Loucy (cell line): Measurements from ENCODE around the gene S1PR1.

ENCODE experiments used
- H2AFZ ChIP-seq: fragments of 200-600 bp; sonication (generic); 2 replicates; pipeline ENCODE4 v1.6.0; 2016; ENCODE audit warnings: antibody characterized with exemption, mild to moderate bottlenecking, low read length, moderate library complexity
- H3F3A ChIP-seq: fragments of 200-600 bp; 2 replicates; pipeline ENCODE4 v1.6.0; 2016; ENCODE audit warnings: antibody characterized with exemption, low read depth, mild to moderate bottlenecking
- H3K27me3 ChIP-seq: fragments of 200-600 bp; sonication (generic); 2 replicates; pipeline ENCODE4 v1.6.1; 2014; ENCODE audit warnings: low read length, mild to moderate bottlenecking; ENCODE audit not compliant: insufficient read depth, poor library complexity, severe bottlenecking
- H3K36me3 ChIP-seq: fragments of 200-600 bp; sonication (generic); 2 replicates; pipeline ENCODE4 v1.6.1; 2016; ENCODE audit warnings: low read length; ENCODE audit not compliant: insufficient read depth
- H3K4me1 ChIP-seq: fragments of 200-600 bp; sonication (generic); 2 replicates; pipeline ENCODE4 v1.5.1; 2014; ENCODE audit warnings: low read length, mild to moderate bottlenecking; ENCODE audit not compliant: insufficient read depth, poor library complexity, severe bottlenecking
- H3K4me2 ChIP-seq: fragments of 200-600 bp; sonication (generic); 2 replicates; pipeline ENCODE4 v1.6.0; 2014; ENCODE audit warnings: antibody characterized with exemption, low read length, low read depth, mild to moderate bottlenecking; ENCODE audit not compliant: poor library complexity, severe bottlenecking
- H3K4me3 ChIP-seq: fragments of 200-600 bp; sonication (generic); 2 replicates; pipeline ENCODE4 v1.5.1; 2014; ENCODE audit warnings: low read length, mild to moderate bottlenecking, mixed read lengths; ENCODE audit not compliant: poor library complexity, severe bottlenecking
- H3K79me2 ChIP-seq: fragments of 200-600 bp; sonication (generic); 2 replicates; pipeline ENCODE4 v1.6.1; 2014; ENCODE audit warnings: low read length; ENCODE audit not compliant: insufficient read depth
- H3K9ac ChIP-seq: fragments of 200-600 bp; sonication (generic); 2 replicates; pipeline ENCODE4 v1.6.0; 2014; ENCODE audit warnings: mild to moderate bottlenecking, low read depth, low read length, moderate library complexity; ENCODE audit not compliant: poor library complexity, severe bottlenecking
- H3K9me2 ChIP-seq: fragments of 200-600 bp; sonication (generic); replicated peaks from 2 replicates; pipeline ENCODE4 v1.6.1; 2016; ENCODE audit warnings: low read depth, low read length, mixed read lengths
- H3K9me3 ChIP-seq: fragments of 200-600 bp; sonication (generic); 2 replicates; pipeline ENCODE4 v1.6.1; 2014; ENCODE audit warnings: mild to moderate bottlenecking, antibody characterized with exemption, low read length, low read depth; ENCODE audit not compliant: insufficient read depth
- H4K20me1 ChIP-seq: fragments of 200-600 bp; sonication (generic); 2 replicates; pipeline ENCODE4 v1.6.0; 2014; ENCODE audit warnings: antibody characterized with exemption, low read length, mild to moderate bottlenecking; ENCODE audit not compliant: insufficient read depth, poor library complexity, severe bottlenecking
- EZH2phosphoT487 ChIP-seq: fragments of 200-600 bp; IDR thresholded peaks from 2 replicates; pipeline ENCODE4 v1.6.1; 2018; ENCODE audit warnings: antibody characterized with exemption, mild to moderate bottlenecking, moderate library complexity, borderline replicate concordance
- TF ChIP-seq, protein P1 (sequence below): fragments of 200-600 bp; sonication (generic); conservative IDR thresholded peaks from 2 replicates; pipeline ENCODE4 v1.5.1; 2014; ENCODE audit warnings: mild to moderate bottlenecking, antibody characterized with exemption, low read length

The S1PR1 gene

DNA sequence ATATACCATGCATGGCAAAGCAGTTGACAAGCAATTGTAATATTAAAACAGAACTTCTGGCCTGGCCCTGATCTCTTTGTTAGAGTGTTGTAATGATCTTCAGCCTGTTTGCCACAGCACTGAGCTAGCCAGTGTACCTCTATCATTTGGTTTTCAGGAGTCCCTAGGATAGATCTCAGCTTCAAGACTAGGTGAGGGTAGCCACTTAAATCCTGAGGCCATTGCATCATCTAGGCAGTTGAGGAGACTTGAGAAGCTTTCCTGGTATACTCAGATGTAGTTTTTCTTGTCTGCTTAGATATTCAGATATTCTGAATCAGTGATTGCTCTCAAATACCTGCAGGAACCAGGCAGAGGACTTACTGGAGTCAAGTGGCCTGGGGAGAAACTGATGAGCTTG is 14.7 kb downstream of the S1PR1 start:
- Histone ChIP-seq H3K4me3 (no peak overlapping the region), H3K9me3 (no peaks in the 10 kb centered on the region), H3K9me2 (no peaks in the 10 kb centered on the region), H3K36me3 (no peaks in the 10 kb centered on the region), H3K4me1 (peaks cover 6% of the 10 kb centered on the region), H4K20me1 (no peaks in the 10 kb centered on the region), H3F3A (no peaks in the 10 kb centered on the region), H3K27me3 (no peaks in the 10 kb centered on the region), H3K9ac (no peak overlapping the region), H3K79me2 (no peaks in the 10 kb centered on the region), H3K4me2 (no peak overlapping the region), H2AFZ (peak overlapping the region; percentile 38; the same call in 1 of the 2 replicates)
- TF ChIP-seq, protein P1, sequence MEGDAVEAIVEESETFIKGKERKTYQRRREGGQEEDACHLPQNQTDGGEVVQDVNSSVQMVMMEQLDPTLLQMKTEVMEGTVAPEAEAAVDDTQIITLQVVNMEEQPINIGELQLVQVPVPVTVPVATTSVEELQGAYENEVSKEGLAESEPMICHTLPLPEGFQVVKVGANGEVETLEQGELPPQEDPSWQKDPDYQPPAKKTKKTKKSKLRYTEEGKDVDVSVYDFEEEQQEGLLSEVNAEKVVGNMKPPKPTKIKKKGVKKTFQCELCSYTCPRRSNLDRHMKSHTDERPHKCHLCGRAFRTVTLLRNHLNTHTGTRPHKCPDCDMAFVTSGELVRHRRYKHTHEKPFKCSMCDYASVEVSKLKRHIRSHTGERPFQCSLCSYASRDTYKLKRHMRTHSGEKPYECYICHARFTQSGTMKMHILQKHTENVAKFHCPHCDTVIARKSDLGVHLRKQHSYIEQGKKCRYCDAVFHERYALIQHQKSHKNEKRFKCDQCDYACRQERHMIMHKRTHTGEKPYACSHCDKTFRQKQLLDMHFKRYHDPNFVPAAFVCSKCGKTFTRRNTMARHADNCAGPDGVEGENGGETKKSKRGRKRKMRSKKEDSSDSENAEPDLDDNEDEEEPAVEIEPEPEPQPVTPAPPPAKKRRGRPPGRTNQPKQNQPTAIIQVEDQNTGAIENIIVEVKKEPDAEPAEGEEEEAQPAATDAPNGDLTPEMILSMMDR, result no peak
- no peak for TF ChIP-seq EZH2phosphoT487

DNA sequence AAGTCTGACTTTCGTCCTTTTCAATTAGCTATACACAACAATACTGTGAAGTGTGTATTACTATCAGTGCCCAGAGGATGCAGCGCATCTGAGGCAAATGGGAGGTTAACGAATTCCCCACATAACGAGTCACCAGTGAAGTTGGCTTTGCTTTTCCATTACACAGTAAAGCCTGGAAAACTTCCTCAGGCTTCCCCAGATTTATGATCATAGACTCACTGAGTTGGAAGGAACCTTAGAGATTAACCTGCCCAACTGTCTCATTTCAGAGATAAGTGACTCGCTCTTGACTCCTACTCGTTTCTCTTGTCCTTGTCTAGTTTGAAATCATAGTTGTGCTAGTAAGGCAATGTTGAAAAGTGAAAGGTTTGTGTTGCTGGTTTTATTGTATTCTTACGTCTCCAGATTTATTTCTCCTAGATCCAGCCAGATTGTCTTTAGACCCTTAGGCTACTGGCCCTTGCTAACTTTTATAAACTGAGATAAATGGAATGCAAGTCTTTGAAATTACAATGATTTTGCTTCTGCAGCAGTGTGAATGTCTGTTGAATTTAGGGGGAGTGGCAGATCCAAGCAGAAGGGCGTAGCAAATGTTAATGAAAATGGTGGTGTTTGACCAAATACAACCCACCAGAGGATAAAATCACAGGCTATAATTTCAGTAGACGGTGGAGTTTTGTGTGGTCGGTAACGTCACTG is 17.3 kb downstream of the S1PR1 start:
- Histone ChIP-seq H3K27me3 (no peaks in the 10 kb centered on the region), H3K9me3 (no peaks in the 10 kb centered on the region), H3K4me3 (no peak overlapping the region), H3K4me1 (peaks cover 22% of the 10 kb centered on the region), H3F3A (peaks cover 11% of the 10 kb centered on the region; the same call in 1 of the 2 replicates), H3K9ac (no peak overlapping the region), H3K36me3 (no peaks in the 10 kb centered on the region), H3K9me2 (no peaks in the 10 kb centered on the region), H4K20me1 (no peaks in the 10 kb centered on the region), H3K4me2 (no peak overlapping the region), H2AFZ (peak overlapping the region; percentile 17; the same call in 1 of the 2 replicates), H3K79me2 (no peaks in the 10 kb centered on the region)
- no peak for TF ChIP-seq EZH2phosphoT487
- TF ChIP-seq, protein P1, result no peak

DNA sequence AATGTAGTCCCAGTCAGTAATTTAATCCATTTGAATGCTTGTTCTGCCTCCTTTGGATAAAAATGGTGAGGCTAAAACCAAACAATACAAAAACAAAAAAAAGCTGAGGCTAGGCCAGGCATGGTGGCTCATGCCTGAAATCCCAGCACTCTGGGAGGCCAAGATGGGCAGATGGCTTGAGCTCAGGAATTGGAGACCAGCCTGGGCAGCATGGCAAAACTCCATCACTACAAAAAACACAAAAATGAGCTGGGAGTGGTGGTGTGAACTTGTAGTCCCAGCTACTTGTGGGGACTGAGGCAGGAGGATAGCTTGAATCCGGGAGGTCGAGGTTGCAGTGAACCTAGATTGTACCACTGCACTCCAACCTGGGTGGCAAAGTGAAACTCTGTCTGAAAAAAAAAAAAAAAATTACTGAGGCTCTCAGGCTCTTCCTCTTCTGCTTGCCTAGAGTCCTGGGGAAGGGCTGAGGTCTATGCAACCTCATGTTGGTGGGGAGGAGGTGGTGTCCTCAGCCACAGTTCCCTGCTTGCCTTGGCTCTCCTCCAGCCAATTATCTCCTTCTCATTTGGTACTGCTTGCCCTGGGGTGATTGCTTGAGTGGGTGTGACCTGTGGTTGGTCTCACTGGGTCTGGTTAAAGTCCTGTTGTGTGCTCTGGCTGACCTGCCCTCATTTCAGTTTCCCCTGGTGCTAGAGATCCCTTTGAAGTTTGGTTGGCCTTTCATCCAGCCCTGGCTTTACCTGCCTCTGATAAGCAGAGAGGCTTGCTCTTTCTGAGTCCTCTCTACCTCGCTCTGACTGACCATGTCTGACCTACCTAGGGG is 20.9 kb downstream of the S1PR1 start:
- no peak for TF ChIP-seq EZH2phosphoT487
- TF ChIP-seq, protein P1, result no peak
- peak overlapping the region; percentile 33 for H3K4me3 ChIP-seq
- no peaks in the 10 kb centered on the region for H3K9me3 ChIP-seq
- H3K9ac ChIP-seq, result peak overlapping the region; percentile 53
- H2AFZ ChIP-seq, result peak overlapping the region; percentile 76
- peaks cover 55% of the 10 kb centered on the region for H3K4me1 ChIP-seq
- H3K36me3 ChIP-seq, result no peaks in the 10 kb centered on the region
- H3K4me2 ChIP-seq, result peak overlapping the region; percentile 57
- H3K9me2 ChIP-seq, result no peaks in the 10 kb centered on the region
- no peaks in the 10 kb centered on the region for H3K27me3 ChIP-seq
- peaks cover 22% of the 10 kb centered on the region for H3F3A ChIP-seq
- H3K79me2 ChIP-seq, result no peaks in the 10 kb centered on the region
- no peaks in the 10 kb centered on the region for H4K20me1 ChIP-seq
